GM12878 (cell line): ENCODE results near the gene WARS2. TPM values are rescaled to one million over a fixed set of nuclear protein-coding genes. Genes with fewer than 3 reads are reported as not detected.
"Not testable (repeated sequence)": the region's sequence is repeated elsewhere in the genome, so short reads cannot be mapped to it uniquely, and the experiment has no call there.

Experiments used
- ATAC-seq: fragments of 200-7000 bp; cut with Tn5 transposase; 3 replicates; pipeline ENCODE4 v1.9.1; 2020; ENCODE audit warnings: mild to moderate bottlenecking, moderate library complexity
- BruUV-seq: library from RNA; stranded (reverse); fragments of 400-500 nt; replicated peaks from 2 replicates; lab custom pipeline; 2021; lab: Mats Ljungman, UMichigan
- CTCF ChIA-PET: fragments of 300-600 bp; sonication (Branson Sonifier 250); formaldehyde crosslinking; extraction: SDS; loops from one replicate; lab custom pipeline; 2021; ENCODE audit warnings: inconsistent platforms; lab: Yijun Ruan, JAX
- POLR2A ChIA-PET: fragments of 350-600 bp; formaldehyde crosslinking; extraction: SDS; loops from one replicate; lab custom pipeline; 2021; ENCODE audit warnings: inconsistent platforms; lab: Charles Lee
- RAD21 ChIA-PET: fragments of 300-600 bp; sonication (Branson Sonifier 250); formaldehyde crosslinking; loops from one replicate; lab custom pipeline; 2023; ENCODE audit warnings: antibody characterized with exemption; ENCODE audit not compliant: unreplicated experiment; lab: Charles Lee
- SMC1A ChIA-PET: fragments of 300-600 bp; sonication (Branson Sonifier 250); formaldehyde crosslinking; loops from one replicate; lab custom pipeline; 2023; ENCODE audit not compliant: unreplicated experiment, uncharacterized antibody; lab: Charles Lee
- DNase-seq: peaks from one replicate; pipeline ENCODE4 v3.0.0-alpha.2; 2011; ENCODE audit warnings: low read depth, low spot score
- FAIRE-seq: peaks from 3 replicates; lab custom pipeline; 2011; peaks lifted over from hg19 to GRCh38; lab: Jason Lieb, UNC
- H2AFZ ChIP-seq: 2 replicates; pipeline ENCODE4 v1.6.0; 2011; ENCODE audit warnings: low read depth, low read length, control low read depth; ENCODE audit not compliant: control insufficient read depth
- H3K27ac ChIP-seq: 2 replicates; pipeline ENCODE4 v1.5.1; 2011; ENCODE audit warnings: control low read depth; ENCODE audit not compliant: control insufficient read depth, insufficient read depth
- H3K27me3 ChIP-seq, 2 experiments: replicated peaks in 1 of 2; 2 replicates each; pipeline versions ENCODE4 v1.6.0 to v1.6.1; 2011; ENCODE audit warnings: low read length in 1 of 2; ENCODE audit not compliant: control insufficient read depth in 2 of 2, insufficient read depth in 2 of 2
- H3K36me3 ChIP-seq, 2 experiments: 2 replicates each; pipeline ENCODE4 v1.5.1; 2011; ENCODE audit warnings: low read length in 1 of 2; ENCODE audit not compliant: control insufficient read depth in 2 of 2, insufficient read depth in 2 of 2
- H3K4me1 ChIP-seq: 2 replicates; pipeline ENCODE4 v1.6.1; 2011; ENCODE audit warnings: mild to moderate bottlenecking, low read length, moderate library complexity, mixed read lengths; ENCODE audit not compliant: control insufficient read depth, insufficient read depth
- H3K4me2 ChIP-seq: 2 replicates; pipeline ENCODE4 v1.6.0; 2011; ENCODE audit warnings: control low read depth; ENCODE audit not compliant: control insufficient read depth, insufficient read depth
- H3K4me3 ChIP-seq: fragments of 200-600 bp; sonication (generic); 2 replicates; pipeline ENCODE4 v1.5.1; 2016
- H3K79me2 ChIP-seq: 2 replicates; pipeline ENCODE4 v1.6.0; 2011; ENCODE audit warnings: low read length; ENCODE audit not compliant: control insufficient read depth, insufficient read depth
- H3K9ac ChIP-seq: 2 replicates; pipeline ENCODE4 v1.8.0; 2011; ENCODE audit warnings: low read length, control low read depth, mixed read lengths; ENCODE audit not compliant: control insufficient read depth, insufficient read depth
- H3K9me3 ChIP-seq: replicated peaks from 3 replicates; pipeline ENCODE4 v1.5.1; 2011; ENCODE audit warnings: mild to moderate bottlenecking, low read length; ENCODE audit not compliant: control insufficient read depth, insufficient read depth
- H4K20me1 ChIP-seq: 2 replicates; pipeline ENCODE4 v1.6.0; 2011; ENCODE audit not compliant: control insufficient read depth, insufficient read depth
- BCL11A ChIP-seq: IDR thresholded peaks from 2 replicates; pipeline ENCODE4 v1.6.1; 2011; ENCODE audit warnings: low read depth, low read length
- CBX5 ChIP-seq: sonication (generic); IDR thresholded peaks from 2 replicates; pipeline ENCODE4 v1.6.1; 2016; ENCODE audit warnings: low read depth, moderate library complexity, mild to moderate bottlenecking, inconsistent platforms
- KAT2A ChIP-seq: conservative IDR thresholded peaks from 2 replicates; pipeline ENCODE4 v1.6.1; 2011; ENCODE audit warnings: low read depth, low read length; ENCODE audit not compliant: control insufficient read depth
- LARP7 ChIP-seq: fragments of 450-650 bp; IDR thresholded peaks from 2 replicates; pipeline ENCODE4 v1.6.1; 2017; ENCODE audit warnings: mild to moderate bottlenecking
- MEF2A ChIP-seq: IDR thresholded peaks from 2 replicates; pipeline ENCODE4 v1.6.1; 2011; ENCODE audit warnings: low read depth, mild to moderate bottlenecking, low read length, moderate library complexity; ENCODE audit not compliant: insufficient read depth
- NFXL1 ChIP-seq: fragments of 450-650 bp; IDR thresholded peaks from 2 replicates; pipeline ENCODE4 v1.6.1; 2017; ENCODE audit warnings: antibody characterized with exemption, mild to moderate bottlenecking, borderline replicate concordance
- PBX3 ChIP-seq: IDR thresholded peaks from 2 replicates; pipeline ENCODE4 v1.6.1; 2011; ENCODE audit warnings: mild to moderate bottlenecking, low read depth, low read length, moderate library complexity; ENCODE audit not compliant: insufficient replicate concordance
- RAD51 ChIP-seq: fragments of 450-650 bp; IDR thresholded peaks from 2 replicates; pipeline ENCODE4 v1.6.1; 2016; ENCODE audit warnings: moderate library complexity, mild to moderate bottlenecking, inconsistent platforms
- RFX5 ChIP-seq: IDR thresholded peaks from 2 replicates; pipeline ENCODE4 v1.6.1; 2011; ENCODE audit warnings: low read depth, low read length, improper control_type of control experiment
- SPI1 ChIP-seq: IDR thresholded peaks from 2 replicates; pipeline ENCODE4 v1.6.1; 2011; ENCODE audit warnings: low read depth, mild to moderate bottlenecking, low read length, moderate library complexity, borderline replicate concordance; ENCODE audit not compliant: insufficient read depth
- TBL1XR1 ChIP-seq: IDR thresholded peaks from 2 replicates; pipeline ENCODE4 v1.6.1; 2012; ENCODE audit warnings: low read depth, low read length, improper control_type of control experiment
- TCF3 ChIP-seq: IDR thresholded peaks from 2 replicates; pipeline ENCODE4 v1.6.1; 2012; ENCODE audit warnings: low read depth, mild to moderate bottlenecking, low read length, borderline replicate concordance; ENCODE audit not compliant: insufficient read depth
- ZNF384 ChIP-seq: IDR thresholded peaks from 2 replicates; pipeline ENCODE4 v1.6.1; 2012; ENCODE audit warnings: low read depth, mild to moderate bottlenecking, low read length, improper control_type of control experiment, borderline replicate concordance
- WGBS: methylation state at CpG from one replicate; pipeline ENCODE4 v1.1.6; 2016; ENCODE audit warnings: low lambda C conversion rate; ENCODE audit not compliant: insufficient replicate concordance, insufficient coverage; ENCODE audit errors: missing lambda C conversion rate; 5-methylcytosine and 5-hydroxymethylcytosine counted together
- in situ Hi-C: fragments of 300-500 bp; cut with MboI; formaldehyde crosslinking; loops from 9 replicates; pipeline ENCODE4 v1.14.3; 2018; ENCODE audit warnings: mixed read lengths
- intact Hi-C: fragments of 100-400 bp; cut with micrococcal nuclease; formaldehyde crosslinking; loops from one replicate; pipeline ENCODE4 v1.14.2; 2022; ENCODE audit not compliant: unreplicated experiment
- polyA plus RNA-seq, 11 experiments: library from polyadenylated mRNA; depleted of rRNA in 4 of 11; unstranded in 6 of 11; stranded (reverse) in 5 of 11; fragments of >200 nt; fragmentation: Nextera tagmentation in 4 of 11; fragmentation: Illumina TruSeq in 1 of 11; extraction: Ambion mirVana in 4 of 11; extraction: Trizol in 1 of 11; gene quantifications; 1 replicate in 1 of 11; 2 replicates in 10 of 11; pipeline versions ENCODE4 v1.2.1 to v1.2.3, GENCODE V29; 2011 to 2016; ENCODE audit warnings: inconsistent platforms in 2 of 11, missing spikeins in 2 of 11, low read depth in 1 of 11
- total RNA-seq, 4 experiments: library from RNA; depleted of rRNA in 3 of 4; stranded (reverse); fragments of >200 nt in 3 of 4; fragmentation: Illumina TruSeq in 1 of 4; extraction: Trizol in 1 of 4; gene quantifications; 2 replicates each; pipeline versions ENCODE4 v1.2.1 to v1.2.3, GENCODE V29; 2013 to 2021
- TF ChIP-seq, protein P1 (sequence below): fragments of 150-350 bp; IDR thresholded peaks from 2 replicates; pipeline ENCODE4 v1.6.1; 2014; ENCODE audit warnings: mild to moderate bottlenecking, low read depth, low read length
- TF ChIP-seq, protein P2 (sequence below): fragments of 450-650 bp; conservative IDR thresholded peaks from 2 replicates; pipeline ENCODE4 v1.6.1; 2017; ENCODE audit warnings: mild to moderate bottlenecking, moderate library complexity

The WARS2 gene
- total and polyA plus RNA-seq, 10 of the 15 experiments (the other 5 are each of a cell fraction or from before 2014, with no cell fraction given): 5.5 to 22.2 (median 14.4) TPM

- Histone ChIP-seq H3K9ac (no peak overlapping the region), H3K9me3 (no peaks in the 10 kb centered on the region), H3K27ac (no peak overlapping the region)
- no peak for DNase-seq
- TF ChIP-seq, protein P1, sequence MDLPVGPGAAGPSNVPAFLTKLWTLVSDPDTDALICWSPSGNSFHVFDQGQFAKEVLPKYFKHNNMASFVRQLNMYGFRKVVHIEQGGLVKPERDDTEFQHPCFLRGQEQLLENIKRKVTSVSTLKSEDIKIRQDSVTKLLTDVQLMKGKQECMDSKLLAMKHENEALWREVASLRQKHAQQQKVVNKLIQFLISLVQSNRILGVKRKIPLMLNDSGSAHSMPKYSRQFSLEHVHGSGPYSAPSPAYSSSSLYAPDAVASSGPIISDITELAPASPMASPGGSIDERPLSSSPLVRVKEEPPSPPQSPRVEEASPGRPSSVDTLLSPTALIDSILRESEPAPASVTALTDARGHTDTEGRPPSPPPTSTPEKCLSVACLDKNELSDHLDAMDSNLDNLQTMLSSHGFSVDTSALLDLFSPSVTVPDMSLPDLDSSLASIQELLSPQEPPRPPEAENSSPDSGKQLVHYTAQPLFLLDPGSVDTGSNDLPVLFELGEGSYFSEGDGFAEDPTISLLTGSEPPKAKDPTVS: no peak
- TF ChIP-seq CBX5 (no peak), RAD51 (no peak), NFXL1 (no peak), MEF2A (no peak), SPI1 (no peak), ZNF384 (no peak), RFX5 (no peak), PBX3 (no peak), KAT2A (no peak), LARP7 (no peak), TCF3 (no peak), BCL11A (no peak), TBL1XR1 (no peak)
- TF ChIP-seq, protein P2, sequence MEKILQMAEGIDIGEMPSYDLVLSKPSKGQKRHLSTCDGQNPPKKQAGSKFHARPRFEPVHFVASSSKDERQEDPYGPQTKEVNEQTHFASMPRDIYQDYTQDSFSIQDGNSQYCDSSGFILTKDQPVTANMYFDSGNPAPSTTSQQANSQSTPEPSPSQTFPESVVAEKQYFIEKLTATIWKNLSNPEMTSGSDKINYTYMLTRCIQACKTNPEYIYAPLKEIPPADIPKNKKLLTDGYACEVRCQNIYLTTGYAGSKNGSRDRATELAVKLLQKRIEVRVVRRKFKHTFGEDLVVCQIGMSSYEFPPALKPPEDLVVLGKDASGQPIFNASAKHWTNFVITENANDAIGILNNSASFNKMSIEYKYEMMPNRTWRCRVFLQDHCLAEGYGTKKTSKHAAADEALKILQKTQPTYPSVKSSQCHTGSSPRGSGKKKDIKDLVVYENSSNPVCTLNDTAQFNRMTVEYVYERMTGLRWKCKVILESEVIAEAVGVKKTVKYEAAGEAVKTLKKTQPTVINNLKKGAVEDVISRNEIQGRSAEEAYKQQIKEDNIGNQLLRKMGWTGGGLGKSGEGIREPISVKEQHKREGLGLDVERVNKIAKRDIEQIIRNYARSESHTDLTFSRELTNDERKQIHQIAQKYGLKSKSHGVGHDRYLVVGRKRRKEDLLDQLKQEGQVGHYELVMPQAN: no peak
- TF ChIP-seq, all 136 proteins: peak for 0
- Histone ChIP-seq H3K79me2 (no peaks in the 10 kb centered on the region), H3K4me3 (no peak overlapping the region), H3K4me1 (no peaks in the 10 kb centered on the region), H3K36me3 (no peaks in the 10 kb centered on the region), H2AFZ (no peak overlapping the region), H4K20me1 (no peaks in the 10 kb centered on the region), H3K27me3 (no peaks in the 10 kb centered on the region), H3K4me2 (no peak overlapping the region)
- no TSS peak for BruUV-seq
- no peak for FAIRE-seq
- CTCF ChIA-PET: no interaction called here
- no peak for ATAC-seq
- SMC1A ChIA-PET: no interaction called here
- POLR2A ChIA-PET: no interaction called here
- 98% methylated on average over 18 of the region's 22 CpGs for whole genome bisulfite sequencing
- RAD21 ChIA-PET: no interaction called here
- intact Hi-C loops: no loop called here
- in situ Hi-C loops: no loop called here
These were observed 38.6 kb upstream of the WARS2 start for GRCh38 chr1:119179051-119179450.

- not testable (repeated sequence) for H3K27ac ChIP-seq, FAIRE-seq
These were observed 32.5 kb upstream of the WARS2 start for GRCh38 chr1:119172927-119173326.

More at GRCh38 chr1:119172927-119173326, 32.5 kb upstream of the WARS2 start:
- H3K27me3 ChIP-seq, ATAC-seq, H3K9me3 ChIP-seq, H3K36me3 ChIP-seq, CTCF ChIA-PET, BruUV-seq, H3K9ac ChIP-seq, H3K79me2 ChIP-seq, H4K20me1 ChIP-seq, POLR2A ChIA-PET, RAD21 ChIA-PET, H3K4me2 ChIP-seq, SMC1A ChIA-PET, H3K4me3 ChIP-seq, H3K4me1 ChIP-seq, DNase-seq, H2AFZ ChIP-seq, intact Hi-C loops, in situ Hi-C loops: not testable (repeated sequence)
- 100% methylated on average over 5 of the region's 10 CpGs for WGBS
